HepG2 (cell line): ENCODE measurements around the gene RNGTT. TPM values are rescaled to one million over a fixed set of nuclear protein-coding genes. Genes with fewer than 3 reads are reported as not detected.

ENCODE experiments used
- ETV6 ChIP-seq: sonication (generic); formaldehyde crosslinking; conservative IDR thresholded peaks from 2 replicates; pipeline ENCODE4 v1.4.0; 2020; ENCODE audit warnings: missing genetic modification reagents
- GPN1 ChIP-seq: sonication (generic); formaldehyde crosslinking; IDR thresholded peaks from 2 replicates; pipeline ENCODE4 v1.5.1; 2020; ENCODE audit warnings: missing genetic modification reagents, borderline replicate concordance
- NR2F6 ChIP-seq, 2 experiments: IDR thresholded peaks; 2 replicates each; pipeline ENCODE4 v1.6.1; 2016; ENCODE audit warnings: antibody characterized with exemption in 1 of 2, mild to moderate bottlenecking in 1 of 2
- PHF5A ChIP-seq: IDR thresholded peaks from one replicate; pipeline ENCODE4 v1.6.1; 2018; ENCODE audit warnings: low read depth, missing genetic modification reagents; ENCODE audit not compliant: unreplicated experiment
- PPARG ChIP-seq: conservative IDR thresholded peaks from 2 replicates; pipeline ENCODE4 v1.6.1; 2016; ENCODE audit warnings: missing biosample characterization, missing genetic modification reagents
- THAP11 ChIP-seq: IDR thresholded peaks from 2 replicates; pipeline ENCODE4 v1.6.1; 2016; ENCODE audit warnings: missing biosample characterization, missing genetic modification reagents
- ZNF331 ChIP-seq: sonication (generic); formaldehyde crosslinking; IDR thresholded peaks from 2 replicates; pipeline ENCODE4 v1.4.0; 2020; ENCODE audit warnings: missing genetic modification reagents
- ZNF468 ChIP-seq: sonication (generic); formaldehyde crosslinking; IDR thresholded peaks from 2 replicates; pipeline ENCODE4 v1.8.0; 2022; ENCODE audit warnings: mild to moderate bottlenecking, moderate library complexity, missing genetic modification reagents
- ZNF543 ChIP-seq: sonication (generic); formaldehyde crosslinking; IDR thresholded peaks from 2 replicates; pipeline ENCODE4 v1.4.0; 2020; ENCODE audit warnings: mild to moderate bottlenecking, missing genetic modification reagents
- ZNF569 ChIP-seq: sonication (generic); formaldehyde crosslinking; IDR thresholded peaks from 2 replicates; pipeline ENCODE4 v1.5.0; 2020; ENCODE audit warnings: mild to moderate bottlenecking, missing genetic modification reagents, moderate library complexity, borderline replicate concordance
- ZNF737 ChIP-seq: sonication (generic); formaldehyde crosslinking; IDR thresholded peaks from 2 replicates; pipeline ENCODE4 v1.5.0; 2020; ENCODE audit warnings: missing genetic modification reagents, mild to moderate bottlenecking, borderline replicate concordance
- ZNF780A ChIP-seq: sonication (generic); formaldehyde crosslinking; IDR thresholded peaks from 2 replicates; pipeline ENCODE4 v1.8.0; 2022; ENCODE audit warnings: mild to moderate bottlenecking, missing genetic modification reagents, moderate library complexity
- polyA plus RNA-seq, 8 experiments: library from polyadenylated mRNA; depleted of rRNA in 3 of 8; stranded (reverse) in 7 of 8; unstranded in 1 of 8; fragments of >200 nt; fragmentation: Illumina TruSeq in 4 of 8; extraction: Trizol in 4 of 8; gene quantifications; 2 replicates each; pipeline versions ENCODE4 v1.2.1 to v1.2.3, GENCODE V29; 2011 to 2016; ENCODE audit warnings: low read depth in 4 of 8, missing spikeins in 1 of 8, mixed read lengths in 1 of 8; ENCODE audit not compliant: insufficient read depth in 1 of 8
- total RNA-seq, 5 experiments: library from RNA; depleted of rRNA; stranded (reverse); fragments of >200 nt; fragmentation: Illumina TruSeq; extraction: Trizol; gene quantifications; 2 replicates each; pipeline ENCODE4 v1.2.3, GENCODE V29; 2016; ENCODE audit warnings: low read depth in 1 of 5
- TF ChIP-seq, protein P1 (sequence below): IDR thresholded peaks from 2 replicates; pipeline ENCODE4 v1.6.1; 2016; ENCODE audit warnings: missing genetic modification reagents, missing compliant biosample characterization
- TF ChIP-seq, protein P2 (sequence below): sonication (generic); formaldehyde crosslinking; IDR thresholded peaks from 2 replicates; pipeline ENCODE4 v1.4.0; 2020; ENCODE audit warnings: missing genetic modification reagents, borderline replicate concordance
- TF ChIP-seq, protein P3 (sequence below): sonication (generic); formaldehyde crosslinking; IDR thresholded peaks from 2 replicates; pipeline ENCODE4 v1.4.0; 2020; ENCODE audit warnings: low read depth, mild to moderate bottlenecking, missing genetic modification reagents
- TF ChIP-seq, protein P4 (sequence below): sonication (generic); formaldehyde crosslinking; IDR thresholded peaks from 2 replicates; pipeline ENCODE4 v1.5.1; 2020; ENCODE audit warnings: mild to moderate bottlenecking, moderate library complexity, missing genetic modification reagents
- TF ChIP-seq, protein P5 (sequence below), 2 experiments: IDR thresholded peaks; 2 replicates each; pipeline ENCODE4 v1.6.1; 2011 to 2012; ENCODE audit warnings: low read length in 2 of 2, borderline replicate concordance in 1 of 2, low read depth in 1 of 2, mild to moderate bottlenecking in 1 of 2, moderate library complexity in 1 of 2

The RNGTT gene
- total and polyA plus RNA-seq, 2 of the 13 experiments (the other 11 are each of a cell fraction or from before 2014, with no cell fraction given), result 6.0 to 22.6 TPM

DNA sequence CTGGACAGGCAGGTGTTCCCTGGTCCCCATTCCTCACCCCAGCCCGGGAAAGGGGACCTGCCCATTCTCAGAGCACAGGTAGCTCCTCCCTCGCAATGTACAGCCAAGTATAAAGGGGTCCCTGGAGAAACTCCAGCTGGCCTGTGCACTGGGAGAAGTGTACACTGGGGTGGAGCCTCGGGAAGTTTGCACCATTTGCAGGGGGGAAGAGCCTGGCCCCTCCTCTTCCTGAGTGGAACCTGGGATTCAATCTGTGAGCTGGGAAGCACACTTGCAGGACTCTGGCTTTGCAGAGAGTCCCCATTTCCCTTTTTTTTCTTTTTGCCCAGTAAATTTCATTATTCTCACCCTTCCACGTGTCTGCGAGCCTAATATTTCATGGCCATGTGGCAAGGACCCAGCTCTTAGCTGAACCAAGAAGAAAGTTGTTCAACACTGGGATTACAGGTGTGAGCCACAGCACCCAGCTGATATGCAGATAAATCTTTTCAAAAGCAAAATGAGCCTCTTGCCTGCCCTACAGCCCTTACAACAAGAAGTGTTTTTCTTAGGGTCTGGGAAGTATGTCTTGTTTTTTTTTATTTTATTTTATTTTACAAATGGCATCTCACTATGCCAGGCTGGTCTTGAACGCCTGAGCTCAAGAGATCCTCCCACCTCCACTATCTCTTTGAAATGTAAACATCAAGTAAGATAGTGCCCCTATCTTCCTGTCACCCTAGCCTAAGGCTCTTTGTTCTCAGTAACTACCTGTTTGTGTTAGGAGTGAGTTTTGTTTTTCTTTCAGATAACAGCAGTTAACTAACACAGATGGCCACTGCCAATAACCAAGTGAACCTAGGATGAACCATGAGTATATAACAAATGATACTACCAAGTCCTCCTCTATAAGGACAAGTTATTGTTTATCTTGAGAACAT, 9.3 kb upstream of the RNGTT start (continued):
- TF ChIP-seq ZNF780A (CRISPR knock-in tag), result no peak
- no peak for TF ChIP-seq ZNF543 (CRISPR knock-in tag)
- TF ChIP-seq, protein P1, sequence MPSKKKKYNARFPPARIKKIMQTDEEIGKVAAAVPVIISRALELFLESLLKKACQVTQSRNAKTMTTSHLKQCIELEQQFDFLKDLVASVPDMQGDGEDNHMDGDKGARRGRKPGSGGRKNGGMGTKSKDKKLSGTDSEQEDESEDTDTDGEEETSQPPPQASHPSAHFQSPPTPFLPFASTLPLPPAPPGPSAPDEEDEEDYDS (CRISPR knock-in tag), result no peak
- TF ChIP-seq THAP11, result no peak
- TF ChIP-seq ZNF468 (CRISPR knock-in tag), result no peak
- TF ChIP-seq, protein P2, sequence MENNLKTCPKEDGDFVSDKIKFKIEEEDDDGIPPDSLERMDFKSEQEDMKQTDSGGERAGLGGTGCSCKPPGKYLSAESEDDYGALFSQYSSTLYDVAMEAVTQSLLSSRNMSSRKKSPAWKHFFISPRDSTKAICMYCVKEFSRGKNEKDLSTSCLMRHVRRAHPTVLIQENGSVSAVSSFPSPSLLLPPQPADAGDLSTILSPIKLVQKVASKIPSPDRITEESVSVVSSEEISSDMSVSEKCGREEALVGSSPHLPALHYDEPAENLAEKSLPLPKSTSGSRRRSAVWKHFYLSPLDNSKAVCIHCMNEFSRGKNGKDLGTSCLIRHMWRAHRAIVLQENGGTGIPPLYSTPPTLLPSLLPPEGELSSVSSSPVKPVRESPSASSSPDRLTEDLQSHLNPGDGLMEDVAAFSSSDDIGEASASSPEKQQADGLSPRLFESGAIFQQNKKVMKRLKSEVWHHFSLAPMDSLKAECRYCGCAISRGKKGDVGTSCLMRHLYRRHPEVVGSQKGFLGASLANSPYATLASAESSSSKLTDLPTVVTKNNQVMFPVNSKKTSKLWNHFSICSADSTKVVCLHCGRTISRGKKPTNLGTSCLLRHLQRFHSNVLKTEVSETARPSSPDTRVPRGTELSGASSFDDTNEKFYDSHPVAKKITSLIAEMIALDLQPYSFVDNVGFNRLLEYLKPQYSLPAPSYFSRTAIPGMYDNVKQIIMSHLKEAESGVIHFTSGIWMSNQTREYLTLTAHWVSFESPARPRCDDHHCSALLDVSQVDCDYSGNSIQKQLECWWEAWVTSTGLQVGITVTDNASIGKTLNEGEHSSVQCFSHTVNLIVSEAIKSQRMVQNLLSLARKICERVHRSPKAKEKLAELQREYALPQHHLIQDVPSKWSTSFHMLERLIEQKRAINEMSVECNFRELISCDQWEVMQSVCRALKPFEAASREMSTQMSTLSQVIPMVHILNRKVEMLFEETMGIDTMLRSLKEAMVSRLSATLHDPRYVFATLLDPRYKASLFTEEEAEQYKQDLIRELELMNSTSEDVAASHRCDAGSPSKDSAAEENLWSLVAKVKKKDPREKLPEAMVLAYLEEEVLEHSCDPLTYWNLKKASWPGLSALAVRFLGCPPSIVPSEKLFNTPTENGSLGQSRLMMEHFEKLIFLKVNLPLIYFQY, result no peak
- TF ChIP-seq ZNF569, result no peak
- TF ChIP-seq ZNF737 (CRISPR knock-in tag), result no peak
- TF ChIP-seq GPN1 (CRISPR knock-in tag), result no peak
- peak; percentile 74; the same call in 1 of the 2 replicates for TF ChIP-seq ZNF331 (CRISPR knock-in tag)
- TF ChIP-seq PPARG (CRISPR knock-in tag), result peak; percentile 60; the same call in 1 of the 2 replicates
- TF ChIP-seq ETV6 (CRISPR knock-in tag), result no peak
- TF ChIP-seq, protein P3, sequence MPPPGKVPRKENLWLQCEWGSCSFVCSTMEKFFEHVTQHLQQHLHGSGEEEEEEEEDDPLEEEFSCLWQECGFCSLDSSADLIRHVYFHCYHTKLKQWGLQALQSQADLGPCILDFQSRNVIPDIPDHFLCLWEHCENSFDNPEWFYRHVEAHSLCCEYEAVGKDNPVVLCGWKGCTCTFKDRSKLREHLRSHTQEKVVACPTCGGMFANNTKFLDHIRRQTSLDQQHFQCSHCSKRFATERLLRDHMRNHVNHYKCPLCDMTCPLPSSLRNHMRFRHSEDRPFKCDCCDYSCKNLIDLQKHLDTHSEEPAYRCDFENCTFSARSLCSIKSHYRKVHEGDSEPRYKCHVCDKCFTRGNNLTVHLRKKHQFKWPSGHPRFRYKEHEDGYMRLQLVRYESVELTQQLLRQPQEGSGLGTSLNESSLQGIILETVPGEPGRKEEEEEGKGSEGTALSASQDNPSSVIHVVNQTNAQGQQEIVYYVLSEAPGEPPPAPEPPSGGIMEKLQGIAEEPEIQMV, result no peak
- TF ChIP-seq, protein P4, sequence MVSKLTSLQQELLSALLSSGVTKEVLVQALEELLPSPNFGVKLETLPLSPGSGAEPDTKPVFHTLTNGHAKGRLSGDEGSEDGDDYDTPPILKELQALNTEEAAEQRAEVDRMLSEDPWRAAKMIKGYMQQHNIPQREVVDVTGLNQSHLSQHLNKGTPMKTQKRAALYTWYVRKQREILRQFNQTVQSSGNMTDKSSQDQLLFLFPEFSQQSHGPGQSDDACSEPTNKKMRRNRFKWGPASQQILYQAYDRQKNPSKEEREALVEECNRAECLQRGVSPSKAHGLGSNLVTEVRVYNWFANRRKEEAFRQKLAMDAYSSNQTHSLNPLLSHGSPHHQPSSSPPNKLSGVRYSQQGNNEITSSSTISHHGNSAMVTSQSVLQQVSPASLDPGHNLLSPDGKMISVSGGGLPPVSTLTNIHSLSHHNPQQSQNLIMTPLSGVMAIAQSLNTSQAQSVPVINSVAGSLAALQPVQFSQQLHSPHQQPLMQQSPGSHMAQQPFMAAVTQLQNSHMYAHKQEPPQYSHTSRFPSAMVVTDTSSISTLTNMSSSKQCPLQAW (CRISPR knock-in tag), result no peak
- TF ChIP-seq, protein P5, sequence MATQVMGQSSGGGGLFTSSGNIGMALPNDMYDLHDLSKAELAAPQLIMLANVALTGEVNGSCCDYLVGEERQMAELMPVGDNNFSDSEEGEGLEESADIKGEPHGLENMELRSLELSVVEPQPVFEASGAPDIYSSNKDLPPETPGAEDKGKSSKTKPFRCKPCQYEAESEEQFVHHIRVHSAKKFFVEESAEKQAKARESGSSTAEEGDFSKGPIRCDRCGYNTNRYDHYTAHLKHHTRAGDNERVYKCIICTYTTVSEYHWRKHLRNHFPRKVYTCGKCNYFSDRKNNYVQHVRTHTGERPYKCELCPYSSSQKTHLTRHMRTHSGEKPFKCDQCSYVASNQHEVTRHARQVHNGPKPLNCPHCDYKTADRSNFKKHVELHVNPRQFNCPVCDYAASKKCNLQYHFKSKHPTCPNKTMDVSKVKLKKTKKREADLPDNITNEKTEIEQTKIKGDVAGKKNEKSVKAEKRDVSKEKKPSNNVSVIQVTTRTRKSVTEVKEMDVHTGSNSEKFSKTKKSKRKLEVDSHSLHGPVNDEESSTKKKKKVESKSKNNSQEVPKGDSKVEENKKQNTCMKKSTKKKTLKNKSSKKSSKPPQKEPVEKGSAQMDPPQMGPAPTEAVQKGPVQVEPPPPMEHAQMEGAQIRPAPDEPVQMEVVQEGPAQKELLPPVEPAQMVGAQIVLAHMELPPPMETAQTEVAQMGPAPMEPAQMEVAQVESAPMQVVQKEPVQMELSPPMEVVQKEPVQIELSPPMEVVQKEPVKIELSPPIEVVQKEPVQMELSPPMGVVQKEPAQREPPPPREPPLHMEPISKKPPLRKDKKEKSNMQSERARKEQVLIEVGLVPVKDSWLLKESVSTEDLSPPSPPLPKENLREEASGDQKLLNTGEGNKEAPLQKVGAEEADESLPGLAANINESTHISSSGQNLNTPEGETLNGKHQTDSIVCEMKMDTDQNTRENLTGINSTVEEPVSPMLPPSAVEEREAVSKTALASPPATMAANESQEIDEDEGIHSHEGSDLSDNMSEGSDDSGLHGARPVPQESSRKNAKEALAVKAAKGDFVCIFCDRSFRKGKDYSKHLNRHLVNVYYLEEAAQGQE (IDR thresholded peaks at IDR 0.05; ENCODE audit: borderline replicate concordance in 1 of 2, low read depth in 1 of 2, low read length in 2 of 2), result no peak
- TF ChIP-seq PHF5A (CRISPR knock-in tag), result no peak
- TF ChIP-seq NR2F6 (IDR thresholded peaks at IDR 0.05), result peak; percentile 77
- peak; percentile 54 for TF ChIP-seq NR2F6 (CRISPR knock-in tag; IDR thresholded peaks at IDR 0.05)
